ENCODE measurements around the gene TRIM31. TPM values are rescaled to one million over a fixed set of nuclear protein-coding genes. Genes with fewer than 3 reads are reported as not detected.

The TRIM31 gene
- total and polyA plus RNA-seq, 4 donors: not detected

DNA sequence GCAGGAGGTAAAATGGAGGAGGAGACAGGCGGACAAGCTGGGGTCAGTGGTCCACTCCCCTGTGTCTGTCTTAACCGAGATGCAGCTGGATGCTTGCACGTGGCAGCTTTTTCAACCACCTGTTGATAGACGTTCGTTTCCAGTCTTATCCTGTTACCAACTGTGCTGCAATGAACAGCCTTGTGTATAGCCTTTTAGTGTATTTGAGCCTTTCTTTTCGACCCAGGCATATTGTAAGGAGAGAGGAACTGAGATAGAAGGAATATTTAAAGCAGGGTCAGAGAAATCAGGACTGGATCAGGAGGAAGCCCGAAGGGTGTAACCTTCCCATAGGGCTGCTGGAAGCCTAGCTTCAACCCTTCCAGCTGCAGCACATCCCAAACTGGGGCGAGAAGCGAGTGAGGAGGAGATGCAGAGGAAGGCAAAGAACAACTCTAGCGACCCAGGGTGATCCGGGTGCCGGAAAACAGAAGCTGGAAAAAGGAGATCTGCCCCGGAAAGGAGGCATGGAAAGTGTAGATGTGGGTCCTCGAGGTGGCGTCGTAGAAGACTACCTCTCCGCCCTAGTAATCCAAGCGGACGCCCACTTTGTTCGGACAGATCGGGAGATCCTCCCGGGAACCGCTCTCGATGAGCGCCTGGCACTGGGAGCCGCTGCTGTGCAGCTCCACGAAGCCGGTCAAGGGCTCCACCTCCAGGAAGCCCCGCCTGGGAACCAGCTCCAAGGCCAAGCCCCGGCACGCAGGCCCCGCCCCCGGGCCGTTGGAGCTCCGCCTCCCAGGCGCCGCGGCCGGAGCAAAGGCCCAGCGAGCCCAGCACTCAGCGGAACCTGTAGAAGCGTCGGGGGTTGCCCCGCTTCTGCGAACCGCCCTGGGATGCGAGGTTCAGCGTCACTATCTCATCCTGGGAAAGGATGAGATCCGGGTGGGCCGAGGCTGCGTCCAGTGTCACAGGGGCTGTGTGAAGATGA lies 11.2 kb downstream of the TRIM31 start:
- H3K4me1 ChIP-seq (ENCODE audit: control insufficient read depth, insufficient read depth, low read length): peaks cover 30% of the 10 kb centered on the region
- no peak overlapping the region for H3K27ac ChIP-seq (ENCODE audit: low read depth, low read length)
- peaks cover 95% of the 10 kb centered on the region for H3K27me3 ChIP-seq (ENCODE audit: control insufficient read depth, insufficient read depth, low read length)
- H3K4me3 ChIP-seq (ENCODE audit: low read depth, low read length): peak overlapping the region; percentile 35
- no peaks in the 10 kb centered on the region for H3K9me3 ChIP-seq (ENCODE audit: control insufficient read depth, insufficient read depth, low read length)
- no peaks in the 10 kb centered on the region for H3K36me3 ChIP-seq (ENCODE audit: control insufficient read depth, insufficient read depth, low read length)
- under 1% methylated on average over 47 of the region's 51 CpGs for WGBS (ENCODE audit: insufficient coverage)
- peak in 4 of 6 donors; percentile 15 to 79 (median 52) for DNase-seq (ENCODE audit: low read depth in 4 of 6, low spot score in 6 of 6)

- no peak overlapping the region for H3K27ac ChIP-seq (ENCODE audit: low read depth, low read length)
- no peaks in the 10 kb centered on the region for H3K36me3 ChIP-seq (ENCODE audit: control insufficient read depth, insufficient read depth, low read length)
- peaks cover 30% of the 10 kb centered on the region for H3K4me1 ChIP-seq (ENCODE audit: control insufficient read depth, insufficient read depth, low read length)
- WGBS (ENCODE audit: insufficient coverage): 3% methylated on average over 40 of the region's 47 CpGs
- H3K9me3 ChIP-seq (ENCODE audit: control insufficient read depth, insufficient read depth, low read length): no peaks in the 10 kb centered on the region
- DNase-seq (ENCODE audit: low read depth in 4 of 6, low spot score in 6 of 6): no peak
- peaks cover 90% of the 10 kb centered on the region for H3K27me3 ChIP-seq (ENCODE audit: control insufficient read depth, insufficient read depth, low read length)
- no peak overlapping the region for H3K4me3 ChIP-seq (ENCODE audit: low read depth, low read length)
Observed at GRCh38 chr6:30100585-30101443, 12.1 kb downstream of the TRIM31 start.

GRCh38 chr6:30100154-30100553 lies 12.7 kb downstream of the TRIM31 start:
- no peak for DNase-seq (ENCODE audit: low read depth in 4 of 6, low spot score in 6 of 6)
- Histone ChIP-seq H3K4me1 (ENCODE audit: control insufficient read depth, insufficient read depth, low read length) (peaks cover 34% of the 10 kb centered on the region), H3K9me3 (ENCODE audit: control insufficient read depth, insufficient read depth, low read length) (no peaks in the 10 kb centered on the region), H3K27ac (ENCODE audit: low read depth, low read length) (no peak overlapping the region), H3K27me3 (ENCODE audit: control insufficient read depth, insufficient read depth, low read length) (peaks cover 86% of the 10 kb centered on the region), H3K36me3 (ENCODE audit: control insufficient read depth, insufficient read depth, low read length) (no peaks in the 10 kb centered on the region), H3K4me3 (ENCODE audit: low read depth, low read length) (no peak overlapping the region)
- WGBS (ENCODE audit: insufficient coverage): 8% methylated on average over 3 of the region's 8 CpGs

DNA sequence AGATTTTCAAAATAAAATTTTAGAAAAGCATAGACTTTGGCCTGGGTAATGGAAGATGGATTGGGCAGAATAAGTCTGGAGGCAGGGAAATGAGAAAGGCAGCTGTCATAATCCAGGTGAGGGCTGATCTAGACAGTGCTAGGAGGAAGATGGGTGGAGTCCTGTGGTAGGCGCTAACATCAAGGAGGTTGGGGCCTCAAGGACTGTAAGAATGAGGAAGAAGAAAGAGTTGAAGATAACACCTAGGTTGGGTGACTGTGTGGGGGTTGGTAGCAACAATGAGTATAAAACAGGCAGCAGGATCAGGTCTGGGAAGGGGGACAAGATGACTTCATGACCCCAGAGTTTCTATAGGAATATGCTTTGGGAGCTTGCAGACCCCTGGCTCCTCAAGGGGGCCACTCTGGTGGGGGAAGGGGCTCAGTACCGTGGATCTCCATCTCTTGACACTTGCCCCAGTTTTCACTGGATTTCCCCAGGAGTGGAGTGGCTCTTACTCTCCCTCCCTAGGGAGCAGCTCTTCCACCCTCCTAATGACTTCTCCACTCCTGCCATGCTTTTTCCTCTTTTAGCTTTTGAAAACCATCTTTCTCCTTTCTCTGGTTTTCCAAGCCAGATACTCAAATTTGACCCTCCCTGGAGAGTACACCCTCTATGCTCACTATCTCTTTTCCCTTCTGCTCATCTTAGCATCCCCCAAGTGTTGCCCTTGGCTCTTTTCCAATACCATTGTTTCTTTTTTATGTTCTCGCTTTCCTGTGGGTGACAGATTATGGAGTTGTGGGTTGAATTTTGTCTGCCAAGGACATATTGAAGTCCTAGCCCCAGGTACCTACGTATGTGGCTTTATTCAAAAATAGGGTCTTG lies 14.8 kb downstream of the TRIM31 start:
- no peak for DNase-seq (ENCODE audit: low read depth in 4 of 6, low spot score in 6 of 6)
- WGBS (ENCODE audit: insufficient coverage): 70% methylated on average over 3 of the region's 4 CpGs
- no peak overlapping the region for H3K4me3 ChIP-seq (ENCODE audit: low read depth, low read length)
- H3K36me3 ChIP-seq (ENCODE audit: control insufficient read depth, insufficient read depth, low read length): no peaks in the 10 kb centered on the region
- H3K27me3 ChIP-seq (ENCODE audit: control insufficient read depth, insufficient read depth, low read length): peaks cover 72% of the 10 kb centered on the region
- no peaks in the 10 kb centered on the region for H3K9me3 ChIP-seq (ENCODE audit: control insufficient read depth, insufficient read depth, low read length)
- peaks cover 28% of the 10 kb centered on the region for H3K4me1 ChIP-seq (ENCODE audit: control insufficient read depth, insufficient read depth, low read length)
- no peak overlapping the region for H3K27ac ChIP-seq (ENCODE audit: low read depth, low read length)

DNA sequence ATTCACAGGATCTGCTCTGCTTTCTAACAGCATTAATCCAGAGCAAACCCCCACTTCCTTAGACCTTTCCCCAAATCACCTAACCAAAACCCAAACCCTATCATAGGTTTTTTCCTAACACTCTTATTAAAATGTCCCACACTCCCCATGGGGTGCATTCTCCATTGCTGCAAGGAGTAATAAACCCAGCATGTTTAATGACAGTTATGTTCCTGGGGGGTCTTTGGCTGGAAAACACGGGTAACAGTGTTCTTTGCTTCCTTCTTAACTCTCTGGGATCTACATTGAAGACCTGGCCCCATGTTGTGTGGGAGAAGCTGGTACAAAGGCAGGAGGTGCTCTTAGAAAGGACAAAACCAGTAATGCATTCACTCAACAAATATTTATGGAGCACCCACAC lies 16.1 kb downstream of the TRIM31 start:
- 20% methylated on average over 1 of the region's 1 CpG for WGBS (ENCODE audit: insufficient coverage)
- Histone ChIP-seq H3K27ac (ENCODE audit: low read depth, low read length) (no peak overlapping the region), H3K36me3 (ENCODE audit: control insufficient read depth, insufficient read depth, low read length) (no peaks in the 10 kb centered on the region), H3K4me1 (ENCODE audit: control insufficient read depth, insufficient read depth, low read length) (peaks cover 18% of the 10 kb centered on the region), H3K9me3 (ENCODE audit: control insufficient read depth, insufficient read depth, low read length) (no peaks in the 10 kb centered on the region), H3K4me3 (ENCODE audit: low read depth, low read length) (no peak overlapping the region), H3K27me3 (ENCODE audit: control insufficient read depth, insufficient read depth, low read length) (peaks cover 66% of the 10 kb centered on the region)
- DNase-seq (ENCODE audit: low read depth in 4 of 6, low spot score in 6 of 6): no peak

GRCh38 chr6:30093951-30094661 lies 18.8 kb downstream of the TRIM31 start:
- H3K36me3 ChIP-seq (ENCODE audit: control insufficient read depth, insufficient read depth, low read length): no peaks in the 10 kb centered on the region
- no peak overlapping the region for H3K4me3 ChIP-seq (ENCODE audit: low read depth, low read length)
- WGBS (ENCODE audit: insufficient coverage): 55% methylated on average over 2 of the region's 5 CpGs
- H3K27ac ChIP-seq (ENCODE audit: low read depth, low read length): no peak overlapping the region
- DNase-seq (ENCODE audit: low read depth in 4 of 6, low spot score in 6 of 6): no peak
- peaks cover 4% of the 10 kb centered on the region for H3K4me1 ChIP-seq (ENCODE audit: control insufficient read depth, insufficient read depth, low read length)
- H3K27me3 ChIP-seq (ENCODE audit: control insufficient read depth, insufficient read depth, low read length): peaks cover 45% of the 10 kb centered on the region
- no peaks in the 10 kb centered on the region for H3K9me3 ChIP-seq (ENCODE audit: control insufficient read depth, insufficient read depth, low read length)

GRCh38 chr6:30092852-30093543 lies 19.9 kb downstream of the TRIM31 start:
- H3K36me3 ChIP-seq (ENCODE audit: control insufficient read depth, insufficient read depth, low read length): no peaks in the 10 kb centered on the region
- H3K9me3 ChIP-seq (ENCODE audit: control insufficient read depth, insufficient read depth, low read length): no peaks in the 10 kb centered on the region
- no peak overlapping the region for H3K4me3 ChIP-seq (ENCODE audit: low read depth, low read length)
- 79% methylated on average over 5 of the region's 6 CpGs for WGBS (ENCODE audit: insufficient coverage)
- no peak for DNase-seq (ENCODE audit: low read depth in 4 of 6, low spot score in 6 of 6)
- no peak overlapping the region for H3K27ac ChIP-seq (ENCODE audit: low read depth, low read length)
- H3K27me3 ChIP-seq (ENCODE audit: control insufficient read depth, insufficient read depth, low read length): peaks cover 38% of the 10 kb centered on the region
- peaks cover 4% of the 10 kb centered on the region for H3K4me1 ChIP-seq (ENCODE audit: control insufficient read depth, insufficient read depth, low read length)

GRCh38 chr6:30091577-30092381 lies 21.1 kb downstream of the TRIM31 start:
- no peak for DNase-seq (ENCODE audit: low read depth in 4 of 6, low spot score in 6 of 6)
- Histone ChIP-seq H3K36me3 (ENCODE audit: control insufficient read depth, insufficient read depth, low read length) (no peaks in the 10 kb centered on the region), H3K4me3 (ENCODE audit: low read depth, low read length) (no peak overlapping the region), H3K27me3 (ENCODE audit: control insufficient read depth, insufficient read depth, low read length) (peaks cover 26% of the 10 kb centered on the region), H3K9me3 (ENCODE audit: control insufficient read depth, insufficient read depth, low read length) (no peaks in the 10 kb centered on the region), H3K27ac (ENCODE audit: low read depth, low read length) (no peak overlapping the region), H3K4me1 (ENCODE audit: control insufficient read depth, insufficient read depth, low read length) (peaks cover 4% of the 10 kb centered on the region)
- WGBS (ENCODE audit: insufficient coverage): 49% methylated on average over 11 of the region's 11 CpGs

All from spinal cord (tissue), 10 donors.